HG02870 (cell line): ENCODE data around the gene AIG1.
"Not testable (repeated sequence)": the region's sequence is repeated elsewhere in the genome, so short reads cannot be mapped to it uniquely, and the experiment has no call there.

Experiments used
- ATAC-seq: cut with Tn5 transposase; IDR thresholded peaks from one replicate; pipeline ENCODE4 v1.9.1; 2021; ENCODE audit warnings: mild to moderate bottlenecking, moderate library complexity; ENCODE audit not compliant: unreplicated experiment

AIG1 gene

DNA sequence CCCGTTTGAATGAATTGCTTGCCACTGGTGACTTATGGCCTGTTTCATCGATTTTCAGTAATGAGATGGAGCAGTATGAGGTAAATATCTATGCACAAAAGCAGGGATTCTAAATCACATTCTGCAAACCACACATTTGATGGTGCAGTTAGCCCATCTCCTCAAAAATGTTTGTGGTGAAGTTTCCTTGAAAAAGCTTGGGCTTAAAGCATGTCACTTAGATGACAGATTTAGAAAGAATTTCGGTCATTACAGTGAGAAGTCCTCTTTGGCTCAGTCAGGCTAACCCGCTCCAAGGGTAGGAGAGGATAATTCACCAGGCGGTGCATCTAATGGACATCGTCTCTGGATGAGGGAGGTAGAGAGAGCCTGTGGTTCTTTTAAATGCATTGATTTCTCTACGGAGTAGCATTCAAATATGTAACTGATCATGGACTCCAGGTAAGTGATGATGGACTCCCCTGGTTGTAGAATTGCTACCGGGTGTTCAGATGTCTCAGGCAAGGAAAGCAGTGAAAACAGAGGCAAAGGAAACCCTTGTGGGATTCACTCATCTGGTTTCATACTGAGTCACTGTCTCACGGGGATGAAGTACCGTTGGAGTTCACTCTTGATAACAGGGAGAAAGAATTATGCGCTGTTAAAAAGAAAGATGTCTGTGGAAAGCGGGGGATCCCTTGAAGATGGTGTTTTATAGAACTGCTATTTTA is 65.3 kb downstream of the AIG1 start:
- ATAC-seq = no peak

GRCh38 chr6:143126574-143126941 is 65.9 kb downstream of the AIG1 start:
- ATAC-seq = peak; percentile 47

DNA sequence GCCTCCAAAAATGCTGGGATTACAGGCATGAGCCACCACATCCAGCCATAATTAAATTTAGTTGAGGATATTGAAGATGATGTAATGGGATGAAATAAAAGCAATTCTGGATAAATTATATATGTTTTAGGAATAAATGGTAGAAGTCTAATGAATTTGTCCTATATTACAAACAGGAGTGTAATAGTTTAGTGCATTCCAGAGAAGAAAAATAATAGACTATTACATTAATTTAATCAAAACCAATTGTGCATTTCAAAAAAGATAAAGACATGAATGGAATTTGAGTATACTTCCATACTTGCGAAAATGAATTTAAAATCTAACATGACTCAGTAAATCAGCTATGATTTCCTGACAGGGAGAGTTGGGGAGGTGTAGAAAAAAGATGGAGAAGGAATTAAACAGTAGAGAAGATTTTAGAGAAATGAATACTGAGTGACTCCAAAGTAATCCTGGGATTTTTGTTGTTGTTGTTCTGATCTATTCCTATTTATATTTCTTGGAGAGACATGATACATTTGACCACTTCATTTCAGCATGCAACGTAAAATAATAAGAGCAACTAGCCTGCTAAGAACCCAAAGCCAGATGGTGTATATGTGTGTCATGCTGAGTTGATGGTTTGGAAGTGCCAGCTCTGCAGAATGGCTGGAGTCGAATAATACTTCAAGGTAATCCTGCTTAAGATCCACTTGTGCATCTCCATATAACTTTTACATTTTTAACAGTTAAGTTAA is 67.4 kb downstream of the AIG1 start:
- no peak for ATAC-seq

GRCh38 chr6:143128681-143129015 is 68.0 kb downstream of the AIG1 start:
- no peak for ATAC-seq

GRCh38 chr6:143130928-143131327 is 70.2 kb downstream of the AIG1 start:
- no peak for ATAC-seq

DNA sequence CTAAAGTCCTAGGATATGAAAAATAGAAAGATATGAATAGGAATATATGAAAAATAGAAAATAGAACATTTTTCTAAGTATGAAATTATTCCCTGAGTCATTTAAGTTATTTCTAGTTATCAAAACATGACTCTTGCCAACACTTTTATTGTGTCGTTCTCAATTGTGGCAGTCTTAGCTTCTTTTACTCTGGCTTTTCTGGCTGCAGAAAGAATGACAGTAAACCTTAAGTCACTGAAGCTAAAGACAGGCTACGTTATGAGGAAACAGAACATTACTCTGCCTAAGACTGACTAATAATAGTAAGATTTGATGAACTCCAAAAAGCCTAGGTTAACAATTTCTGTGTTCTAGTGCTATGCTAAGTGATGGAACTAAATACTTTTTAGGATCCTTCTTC is 74.6 kb downstream of the AIG1 start:
- ATAC-seq = no peak

DNA sequence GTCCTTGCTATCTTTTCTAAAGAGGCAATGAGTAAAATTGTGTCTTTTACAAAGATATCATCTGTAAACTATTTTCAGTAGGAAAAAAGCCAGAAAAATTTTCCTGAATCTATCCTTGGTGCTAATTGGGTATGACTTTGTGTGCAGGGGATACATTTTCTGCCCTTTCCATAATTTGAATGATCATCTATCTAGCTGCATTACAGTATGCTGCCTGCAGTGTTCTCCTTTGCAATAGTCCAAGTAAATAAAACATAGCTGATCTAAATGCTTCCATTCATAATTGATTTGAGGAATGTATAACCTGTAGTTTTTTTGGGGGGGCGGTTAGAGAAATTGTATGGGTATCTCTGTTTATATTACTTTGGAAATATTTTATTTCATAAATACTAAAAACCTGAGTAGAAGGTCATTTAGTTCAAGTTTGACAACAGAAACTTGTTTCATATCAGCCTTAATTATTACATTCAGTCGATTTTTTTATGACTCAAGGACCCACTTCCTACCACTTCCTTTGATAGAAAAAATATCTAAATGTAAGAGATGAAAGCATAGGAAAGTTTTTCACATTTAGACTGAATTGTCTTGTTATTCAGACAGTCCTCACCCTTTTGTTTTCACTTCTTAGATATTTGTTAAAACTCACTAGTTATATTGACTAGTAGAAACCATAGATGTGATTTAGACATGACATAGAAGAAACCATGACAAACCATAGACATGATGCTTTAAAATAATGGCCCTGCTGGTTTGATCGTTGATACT is 75.3 kb downstream of the AIG1 start:
- no peak for ATAC-seq

- ATAC-seq = no peak
These were observed 76.0 kb downstream of the AIG1 start for GRCh38 chr6:143136647-143137046.

- ATAC-seq = no peak
These were observed 78.6 kb downstream of the AIG1 start for GRCh38 chr6:143139239-143139784.

DNA sequence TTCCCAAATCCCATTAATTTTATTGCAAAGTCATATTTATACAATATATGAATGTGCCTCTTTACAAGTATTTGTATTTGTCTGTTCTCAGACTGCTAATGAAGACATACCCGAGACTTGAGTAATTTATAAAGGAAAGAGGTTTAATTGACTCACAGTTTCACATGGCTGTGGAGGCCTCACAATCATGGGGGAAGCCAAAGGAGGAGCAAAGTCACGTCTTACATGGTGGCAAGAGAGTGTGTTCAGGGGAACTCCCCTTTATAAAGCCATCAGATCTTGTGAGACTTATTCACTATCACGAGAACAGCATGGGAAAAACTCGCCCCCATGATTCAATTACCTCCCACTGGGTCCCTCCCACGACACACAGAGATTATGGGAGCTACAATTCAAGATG is 79.2 kb downstream of the AIG1 start:
- not testable (repeated sequence) for ATAC-seq

DNA sequence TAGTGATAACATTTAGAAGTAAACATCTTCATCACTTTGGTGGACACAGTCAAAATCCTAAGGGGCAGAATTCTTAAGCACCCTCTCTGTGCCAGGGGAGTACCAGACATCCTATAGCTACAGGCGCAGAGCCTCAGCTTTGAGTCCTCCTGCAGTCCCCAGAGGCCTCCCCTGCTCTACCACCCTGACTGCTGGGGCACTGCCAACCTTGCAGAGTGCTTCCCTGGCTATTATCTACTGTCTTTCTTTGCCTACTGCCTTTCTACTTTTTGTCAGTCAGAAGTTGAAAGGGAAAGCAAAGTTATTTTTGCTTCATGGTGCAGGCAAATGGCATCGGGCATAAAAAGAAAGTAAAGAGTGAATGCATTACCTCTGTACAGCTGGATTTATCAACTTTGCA is 80.1 kb downstream of the AIG1 start:
- no peak for ATAC-seq

DNA sequence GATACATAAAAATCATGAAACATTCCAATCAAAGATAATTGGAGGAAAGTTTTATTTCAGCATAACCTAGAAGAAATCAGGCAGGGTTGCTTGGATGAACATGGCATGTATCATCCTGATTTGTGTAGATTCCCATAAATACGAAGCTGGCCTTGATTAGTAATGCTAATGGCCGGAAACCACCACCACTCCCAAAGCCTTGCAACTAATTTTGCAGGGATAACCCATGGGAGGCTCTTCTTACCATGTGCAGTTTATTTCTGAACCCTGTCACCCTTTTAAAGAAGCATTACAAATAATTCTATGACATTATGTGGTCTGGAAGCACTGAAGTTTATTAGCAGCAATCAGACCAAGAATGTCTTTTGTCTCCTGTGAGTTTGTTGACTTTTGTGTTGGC is 80.8 kb downstream of the AIG1 start:
- ATAC-seq = no peak

- no peak for ATAC-seq
These were observed 85.6 kb downstream of the AIG1 start for GRCh38 chr6:143146186-143146851.

DNA sequence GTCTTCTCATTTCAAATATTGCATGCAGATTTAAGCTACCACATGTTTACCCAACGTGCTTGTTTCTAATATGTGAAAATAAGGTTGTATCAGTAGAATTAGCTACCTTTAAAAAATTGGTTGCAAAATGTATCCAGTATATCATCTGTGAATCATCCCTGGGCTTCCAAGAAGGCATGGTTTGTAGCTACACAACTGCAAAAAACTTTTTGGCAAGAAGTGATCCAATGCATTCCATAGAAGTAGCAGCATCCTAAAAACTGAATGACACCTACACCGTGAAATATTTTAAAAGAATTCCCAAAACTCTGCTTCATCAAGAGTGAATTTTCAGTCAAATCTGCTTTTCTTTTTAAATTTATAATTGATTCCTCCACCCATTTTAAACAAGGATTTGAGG is 89.1 kb downstream of the AIG1 start:
- ATAC-seq = no peak

DNA sequence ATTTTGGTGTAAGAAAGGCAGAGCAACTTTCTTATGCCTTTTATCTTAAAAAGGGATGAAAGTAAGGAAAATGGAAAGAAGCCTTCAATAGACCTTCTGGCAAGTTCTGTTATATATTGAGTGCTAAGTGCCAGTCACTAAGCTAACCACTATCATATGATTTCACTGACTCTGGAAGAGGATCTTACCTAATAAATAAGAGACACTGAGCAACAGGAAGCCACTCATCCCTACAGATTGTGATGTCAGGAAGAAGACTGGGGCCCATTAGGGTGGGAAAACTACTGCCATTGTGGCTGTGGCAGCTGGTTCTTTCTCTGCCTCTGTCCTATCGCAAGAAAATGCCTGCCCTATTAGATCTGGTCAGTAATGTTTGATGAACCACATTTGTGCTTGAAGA is 89.6 kb downstream of the AIG1 start:
- ATAC-seq = no peak

GRCh38 chr6:143151381-143151780 is 90.7 kb downstream of the AIG1 start:
- no peak for ATAC-seq

DNA sequence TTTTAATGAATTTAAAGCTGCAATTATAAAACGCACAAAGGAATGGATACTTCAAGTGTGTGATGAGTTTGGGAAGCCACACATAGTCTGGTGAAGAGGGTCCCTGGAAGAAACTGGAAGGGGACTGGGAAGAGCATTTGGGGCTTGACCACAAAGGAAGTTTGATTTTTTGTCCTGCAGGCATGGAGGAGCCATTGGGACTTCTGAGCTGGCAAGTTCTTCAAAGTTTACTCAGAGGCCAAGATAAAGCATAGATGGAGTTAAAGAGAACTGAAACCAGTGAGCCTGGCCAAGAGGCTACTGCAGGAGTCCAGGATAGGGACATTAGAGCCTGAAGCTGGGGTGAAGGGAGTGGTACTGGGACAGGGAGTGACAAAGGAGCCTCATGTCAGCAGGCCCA is 95.0 kb downstream of the AIG1 start:
- no peak for ATAC-seq

GRCh38 chr6:143157131-143157530 is 96.4 kb downstream of the AIG1 start:
- ATAC-seq = no peak

DNA sequence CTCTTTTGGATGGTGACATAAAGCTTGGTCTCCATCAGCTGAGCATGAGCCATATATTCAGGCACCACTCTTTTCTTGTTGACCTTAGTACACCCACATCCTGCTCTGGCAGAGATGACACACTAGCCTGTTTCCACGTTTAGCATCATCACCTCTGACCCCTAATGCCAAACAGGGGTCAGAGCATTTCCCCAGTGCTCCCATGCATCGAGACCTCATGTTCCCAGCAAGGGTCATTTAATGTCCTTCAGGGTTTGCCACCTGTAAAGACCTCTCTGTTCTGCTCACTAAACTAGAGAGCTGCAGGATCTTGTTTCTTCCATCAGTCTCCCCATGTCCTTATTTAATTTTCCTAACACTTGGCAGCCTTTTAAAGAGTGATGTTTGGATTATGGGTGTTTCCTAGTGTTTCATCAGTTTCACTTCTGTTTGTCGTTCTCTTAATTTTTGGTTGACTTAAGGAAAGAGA is 97.5 kb downstream of the AIG1 start:
- ATAC-seq = no peak

DNA sequence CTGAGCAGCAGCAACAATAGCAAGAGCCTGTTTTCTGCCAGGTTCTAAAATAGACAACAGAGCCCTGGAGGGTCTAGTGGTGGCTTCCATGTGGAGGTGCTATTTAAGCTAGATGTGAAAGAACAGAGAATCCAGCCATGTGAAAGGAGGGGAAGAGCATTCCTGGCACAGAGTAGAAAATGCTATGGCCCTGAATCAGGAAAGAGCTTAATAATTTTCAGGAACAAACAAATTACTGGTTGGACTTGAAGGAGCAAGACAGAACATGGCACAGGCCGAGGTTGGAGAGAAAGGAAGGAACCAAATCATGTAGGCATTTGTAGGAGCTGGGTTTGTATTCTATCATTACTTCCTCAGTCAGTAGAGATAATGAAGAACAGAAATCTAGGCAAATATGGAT is 98.3 kb downstream of the AIG1 start:
- ATAC-seq = no peak

DNA sequence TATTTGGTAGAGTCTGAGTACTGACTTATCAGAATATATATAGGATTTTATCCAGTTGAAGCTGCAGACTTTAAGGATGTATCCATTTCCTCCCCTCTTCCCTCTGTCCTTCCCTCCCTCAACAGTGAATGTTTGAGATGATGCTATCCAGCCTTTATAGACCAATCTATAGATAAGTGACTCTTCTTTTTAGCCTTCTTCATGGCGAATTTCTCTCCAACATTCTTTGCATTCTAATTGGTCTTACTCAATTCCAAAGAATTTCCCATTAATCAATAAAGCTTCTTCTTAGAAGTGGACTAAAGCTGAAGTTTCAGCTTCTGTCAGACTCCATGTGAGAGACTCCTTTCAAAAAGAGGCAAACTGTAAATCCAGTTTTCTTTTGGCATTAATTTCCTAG is 99.3 kb downstream of the AIG1 start:
- no peak for ATAC-seq
